Subcutaneous abdominal adipose tissue (tissue), 5 donors: Measurements from ENCODE around the gene XRCC4.

Experiments used
- H3K27ac ChIP-seq: one replicate; pipeline ENCODE4 v1.7.0; 2013; ENCODE audit warnings: low read depth, mild to moderate bottlenecking, inconsistent platforms, low read length, moderate library complexity
- H3K27me3 ChIP-seq, 5 donors: one replicate each; pipeline ENCODE4 v1.7.0; 2013; ENCODE audit warnings: low read length in 5 of 5, inconsistent platforms in 1 of 5; ENCODE audit not compliant: control insufficient read depth in 5 of 5, insufficient read depth in 4 of 5
- H3K36me3 ChIP-seq, 5 donors: one replicate each; pipeline ENCODE4 v1.7.0; 2013; ENCODE audit warnings: low read length in 5 of 5; ENCODE audit not compliant: control insufficient read depth in 5 of 5, insufficient read depth in 5 of 5
- H3K4me1 ChIP-seq, 5 donors: one replicate each; pipeline ENCODE4 v1.7.0; 2013; ENCODE audit warnings: low read length in 5 of 5, mild to moderate bottlenecking in 3 of 5, moderate library complexity in 1 of 5; ENCODE audit not compliant: control insufficient read depth in 5 of 5, insufficient read depth in 5 of 5
- H3K4me3 ChIP-seq, 5 donors: one replicate each; pipeline ENCODE4 v1.7.0; 2013; ENCODE audit warnings: low read length in 5 of 5, low read depth in 1 of 5
- H3K9ac ChIP-seq, 5 donors: one replicate each; pipeline ENCODE4 v1.7.0; 2013; ENCODE audit warnings: low read length in 5 of 5, mild to moderate bottlenecking in 4 of 5, moderate library complexity in 3 of 5
- H3K9me3 ChIP-seq, 5 donors: one replicate each; pipeline ENCODE4 v1.7.0; 2013; ENCODE audit warnings: low read length in 5 of 5; ENCODE audit not compliant: control insufficient read depth in 5 of 5
- donor health status: healthy.
- donor health status: healthy.
- donor health status: healthy.
- donor health status: healthy.
- donor health status: healthy.

The XRCC4 gene

GRCh38 chr5:83364312-83365299, 287.3 kb downstream of the XRCC4 start:
- H3K4me3 ChIP-seq: no peak overlapping the region
- H3K36me3 ChIP-seq: no peaks in the 10 kb centered on the region
- H3K27ac ChIP-seq: no peak overlapping the region
- H3K4me1 ChIP-seq: peaks cover 0 to 3% (median 0%) of the 10 kb centered on the region in 5 donors
- H3K9ac ChIP-seq: no peak overlapping the region
- no peaks in the 10 kb centered on the region for H3K27me3 ChIP-seq
- H3K9me3 ChIP-seq: peaks cover 0 to 11% (median 6%) of the 10 kb centered on the region in 5 donors

GRCh38 chr5:83368319-83368718, 291.0 kb downstream of the XRCC4 start:
- H3K36me3 ChIP-seq: no peaks in the 10 kb centered on the region
- H3K27ac ChIP-seq: no peak overlapping the region

GRCh38 chr5:83368835-83369234, 291.5 kb downstream of the XRCC4 start:
- no peak overlapping the region for H3K27ac ChIP-seq
- H3K4me3 ChIP-seq: no peak overlapping the region
- no peaks in the 10 kb centered on the region for H3K27me3 ChIP-seq
- no peaks in the 10 kb centered on the region for H3K9me3 ChIP-seq
- no peak overlapping the region for H3K9ac ChIP-seq
- peaks cover 0 to 3% (median 0%) of the 10 kb centered on the region in 5 donors for H3K4me1 ChIP-seq
- no peaks in the 10 kb centered on the region for H3K36me3 ChIP-seq

More at GRCh38 chr5:83368319-83368718, 291.0 kb downstream of the XRCC4 start:
- H3K27me3 ChIP-seq: no peaks in the 10 kb centered on the region
- H3K9ac ChIP-seq: no peak overlapping the region
- no peak overlapping the region for H3K4me3 ChIP-seq
- no peaks in the 10 kb centered on the region for H3K9me3 ChIP-seq
- peaks cover 0 to 3% (median 0%) of the 10 kb centered on the region in 5 donors for H3K4me1 ChIP-seq

- Histone ChIP-seq H3K4me1 (peaks cover 0 to 3% (median 0%) of the 10 kb centered on the region in 5 donors), H3K36me3 (no peaks in the 10 kb centered on the region), H3K9ac (no peak overlapping the region), H3K4me3 (no peak overlapping the region), H3K9me3 (no peaks in the 10 kb centered on the region), H3K27ac (no peak overlapping the region), H3K27me3 (no peaks in the 10 kb centered on the region)
Measured at GRCh38 chr5:83370957-83371356, 293.6 kb downstream of the XRCC4 start.

GRCh38 chr5:83371726-83372125, 294.4 kb downstream of the XRCC4 start:
- Histone ChIP-seq H3K36me3 (no peaks in the 10 kb centered on the region), H3K27ac (no peak overlapping the region), H3K4me1 (peaks cover 0 to 3% (median 0%) of the 10 kb centered on the region in 5 donors), H3K27me3 (no peaks in the 10 kb centered on the region), H3K4me3 (no peak overlapping the region), H3K9me3 (no peaks in the 10 kb centered on the region), H3K9ac (no peak overlapping the region)

GRCh38 chr5:83374547-83374946, 297.2 kb downstream of the XRCC4 start:
- Histone ChIP-seq H3K27me3 (no peaks in the 10 kb centered on the region), H3K4me3 (no peak overlapping the region), H3K36me3 (no peaks in the 10 kb centered on the region), H3K4me1 (peaks cover 0 to 3% (median 0%) of the 10 kb centered on the region in 5 donors), H3K27ac (no peak overlapping the region), H3K9me3 (no peaks in the 10 kb centered on the region), H3K9ac (no peak overlapping the region)

- no peak overlapping the region for H3K4me3 ChIP-seq
- no peak overlapping the region for H3K27ac ChIP-seq
- H3K4me1 ChIP-seq: peaks cover 0 to 3% (median 0%) of the 10 kb centered on the region in 5 donors
- H3K27me3 ChIP-seq: no peaks in the 10 kb centered on the region
- H3K36me3 ChIP-seq: no peaks in the 10 kb centered on the region
- H3K9me3 ChIP-seq: no peaks in the 10 kb centered on the region
- no peak overlapping the region for H3K9ac ChIP-seq
Measured at GRCh38 chr5:83375049-83375745, 297.9 kb downstream of the XRCC4 start.

GRCh38 chr5:83376461-83376860, 299.1 kb downstream of the XRCC4 start:
- Histone ChIP-seq H3K27me3 (no peaks in the 10 kb centered on the region), H3K9ac (no peak overlapping the region), H3K4me3 (no peak overlapping the region), H3K9me3 (no peaks in the 10 kb centered on the region), H3K36me3 (no peaks in the 10 kb centered on the region), H3K4me1 (peaks cover 0 to 3% (median 0%) of the 10 kb centered on the region in 5 donors), H3K27ac (no peak overlapping the region)

GRCh38 chr5:83377131-83377865, 300.0 kb downstream of the XRCC4 start:
- Histone ChIP-seq H3K36me3 (no peaks in the 10 kb centered on the region), H3K9me3 (no peaks in the 10 kb centered on the region), H3K27ac (no peak overlapping the region), H3K9ac (no peak overlapping the region), H3K4me3 (no peak overlapping the region), H3K27me3 (no peaks in the 10 kb centered on the region), H3K4me1 (peaks cover 0 to 3% (median 0%) of the 10 kb centered on the region in 5 donors)
